Measurements from ENCODE around the gene PHC2. TPM values are rescaled to one million over a fixed set of nuclear protein-coding genes. Genes with fewer than 3 reads are reported as not detected.

Gene PHC2
- total and polyA plus RNA-seq, 9 of the 15 experiments (the other 6 are each of a cell fraction or from before 2014, with no cell fraction given): 3.1 to 67.6 (median 34.6) TPM

- TF ChIP-seq RB1 (IDR thresholded peaks at IDR 0.05; ENCODE audit: low read depth) (peak; percentile 63; the same call in 1 of the 2 replicates), HEY1 (CRISPR knock-in tag; IDR thresholded peaks at IDR 0.05; ENCODE audit: borderline replicate concordance) (0 out of 2 replicates have a peak, but pooled peaks have one; percentile 32), CCAR2 (IDR thresholded peaks at IDR 0.05; ENCODE audit: low read depth, low read length) (no peak), KLF1 (tag; IDR thresholded peaks at IDR 0.05) (peak; percentile 39; the same call in 1 of the 2 replicates), E4F1 (CRISPR knock-in tag; IDR thresholded peaks at IDR 0.05; ENCODE audit: borderline replicate concordance) (no peak), KDM1A (IDR thresholded peaks at IDR 0.05) (no peak), BACH1 (tag; IDR thresholded peaks at IDR 0.05) (no peak), ZNF174 (CRISPR knock-in tag; IDR thresholded peaks at IDR 0.05) (no peak), EP400 (IDR thresholded peaks at IDR 0.05) (peak; percentile 92), CCNT2 (IDR thresholded peaks at IDR 0.05; ENCODE audit: borderline replicate concordance, extremely low read depth, insufficient read length, low read depth, low read length) (peak; percentile 49), LCOR (CRISPR knock-in tag; IDR thresholded peaks at IDR 0.05) (peak; percentile 50; the same call in 1 of the 2 replicates), CBX8 (IDR thresholded peaks at IDR 0.05; ENCODE audit: borderline replicate concordance, extremely low read depth, low read depth, low read length, poor library complexity, severe bottlenecking) (no peak), ZNF644 (tag; IDR thresholded peaks at IDR 0.05; ENCODE audit: low read depth) (no peak), SUPT5H (IDR thresholded peaks at IDR 0.05) (peak; percentile 92), TAF1 (IDR thresholded peaks at IDR 0.05; ENCODE audit: control insufficient read depth, extremely low read depth, insufficient read depth, low read length, severe bottlenecking) (peak; percentile 63), ASH1L (IDR thresholded peaks at IDR 0.05; ENCODE audit: borderline replicate concordance, low read depth, partially characterized antibody) (no peak), RNF219 (CRISPR knock-in tag; IDR thresholded peaks at IDR 0.05) (no peak), FOXA1 (IDR thresholded peaks at IDR 0.05; ENCODE audit: borderline replicate concordance) (no peak), ZSCAN32 (CRISPR knock-in tag; IDR thresholded peaks at IDR 0.05) (0 out of 2 replicates have a peak, but pooled peaks have one; percentile 43)
- TF ChIP-seq, protein P1, sequence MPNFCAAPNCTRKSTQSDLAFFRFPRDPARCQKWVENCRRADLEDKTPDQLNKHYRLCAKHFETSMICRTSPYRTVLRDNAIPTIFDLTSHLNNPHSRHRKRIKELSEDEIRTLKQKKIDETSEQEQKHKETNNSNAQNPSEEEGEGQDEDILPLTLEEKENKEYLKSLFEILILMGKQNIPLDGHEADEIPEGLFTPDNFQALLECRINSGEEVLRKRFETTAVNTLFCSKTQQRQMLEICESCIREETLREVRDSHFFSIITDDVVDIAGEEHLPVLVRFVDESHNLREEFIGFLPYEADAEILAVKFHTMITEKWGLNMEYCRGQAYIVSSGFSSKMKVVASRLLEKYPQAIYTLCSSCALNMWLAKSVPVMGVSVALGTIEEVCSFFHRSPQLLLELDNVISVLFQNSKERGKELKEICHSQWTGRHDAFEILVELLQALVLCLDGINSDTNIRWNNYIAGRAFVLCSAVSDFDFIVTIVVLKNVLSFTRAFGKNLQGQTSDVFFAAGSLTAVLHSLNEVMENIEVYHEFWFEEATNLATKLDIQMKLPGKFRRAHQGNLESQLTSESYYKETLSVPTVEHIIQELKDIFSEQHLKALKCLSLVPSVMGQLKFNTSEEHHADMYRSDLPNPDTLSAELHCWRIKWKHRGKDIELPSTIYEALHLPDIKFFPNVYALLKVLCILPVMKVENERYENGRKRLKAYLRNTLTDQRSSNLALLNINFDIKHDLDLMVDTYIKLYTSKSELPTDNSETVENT (CRISPR knock-in tag; IDR thresholded peaks at IDR 0.05): peak; percentile 40
Observed at GRCh38 chr1:33349778-33350610, 80.9 kb downstream of the PHC2 start (continued).

Measured in K562 (cell line).